H1 (cell line): Measurements from ENCODE around the gene VTI1B. TPM values are rescaled to one million over a fixed set of nuclear protein-coding genes. Genes with fewer than 3 reads are reported as not detected.

Source experiments
- CTCF ChIA-PET: fragments of 300-600 bp; sonication (Branson Sonifier 250); formaldehyde crosslinking; loops from one replicate; lab custom pipeline; 2021; ENCODE audit not compliant: partially characterized antibody; lab: Charles Lee
- POLR2A ChIA-PET: fragments of 300-600 bp; sonication (Branson Sonifier 250); formaldehyde crosslinking; loops from one replicate; lab custom pipeline; 2021; ENCODE audit warnings: inconsistent platforms; ENCODE audit not compliant: partially characterized antibody; lab: Charles Lee
- DNase-seq, 2 experiments: peaks; one replicate each; pipeline versions ENCODE4 v3.0.0 to v3.0.0-alpha.2; 2010 to 2022; ENCODE audit warnings: low spot score in 2 of 2, low read depth in 1 of 2, mixed read lengths in 1 of 2
- FAIRE-seq: peaks from 2 replicates; lab custom pipeline; 2011; peaks lifted over from hg19 to GRCh38; lab: Jason Lieb, UNC
- H2AFZ ChIP-seq: 2 replicates; pipeline ENCODE4 v1.8.1; 2012; ENCODE audit warnings: low read length, inconsistent platforms
- H2AK5ac ChIP-seq: 2 replicates; pipeline ENCODE4 v1.6.1; 2013; ENCODE audit warnings: low read depth, low read length
- H2BK120ac ChIP-seq: replicated peaks from 2 replicates; pipeline ENCODE3; 2013; ENCODE audit warnings: low read depth, low read length, inconsistent platforms
- H2BK12ac ChIP-seq: 2 replicates; pipeline ENCODE4 v1.6.1; 2013; ENCODE audit warnings: low read depth, low read length
- H2BK15ac ChIP-seq: 2 replicates; pipeline ENCODE4 v1.6.1; 2013; ENCODE audit warnings: low read length
- H2BK20ac ChIP-seq: 2 replicates; pipeline ENCODE4 v1.6.1; 2013; ENCODE audit warnings: low read length
- H2BK5ac ChIP-seq: 2 replicates; pipeline ENCODE4 v1.6.1; 2013; ENCODE audit warnings: low read depth, low read length
- H3K14ac ChIP-seq: 2 replicates; pipeline ENCODE4 v1.6.1; 2013; ENCODE audit warnings: inconsistent platforms; ENCODE audit not compliant: insufficient read length
- H3K18ac ChIP-seq: 2 replicates; pipeline ENCODE4 v1.6.1; 2013; ENCODE audit warnings: low read length; ENCODE audit errors: extremely low read depth
- H3K23ac ChIP-seq: 2 replicates; pipeline ENCODE4 v1.6.1; 2013; ENCODE audit warnings: inconsistent platforms; ENCODE audit not compliant: insufficient read length
- H3K23me2 ChIP-seq: 2 replicates; pipeline ENCODE4 v1.6.1; 2013; ENCODE audit warnings: low read depth, low read length
- H3K27ac ChIP-seq: 2 replicates; pipeline ENCODE4 v1.6.1; 2011; ENCODE audit warnings: low read depth, low read length, inconsistent platforms
- H3K27me3 ChIP-seq, 4 experiments: replicated peaks in 1 of 4; 1 replicate in 1 of 4; 2 replicates in 3 of 4; pipeline versions ENCODE4 v1.6.1 to v1.8.1; 2011 to 2013; ENCODE audit warnings: low read length in 3 of 4, mild to moderate bottlenecking in 3 of 4, inconsistent platforms in 2 of 4, mixed read lengths in 2 of 4, moderate library complexity in 1 of 4; ENCODE audit not compliant: control insufficient read depth in 3 of 4, insufficient read depth in 3 of 4; ENCODE audit errors: extremely low read depth in 1 of 4
- H3K36me3 ChIP-seq, 4 experiments: 2 replicates each; pipeline versions ENCODE4 v1.6.1 to v1.8.1; 2011 to 2013; ENCODE audit warnings: mild to moderate bottlenecking in 4 of 4, low read length in 3 of 4, moderate library complexity in 2 of 4, control low read depth in 1 of 4, inconsistent platforms in 1 of 4; ENCODE audit not compliant: insufficient read depth in 4 of 4, control insufficient read depth in 2 of 4
- H3K4ac ChIP-seq: replicated peaks from 2 replicates; pipeline ENCODE3; 2013; ENCODE audit warnings: low read length, low read depth, mixed read lengths, inconsistent platforms; ENCODE audit not compliant: insufficient read length
- H3K4me1 ChIP-seq, 4 experiments: replicated peaks in 1 of 4; 1 replicate in 1 of 4; 2 replicates in 3 of 4; pipeline versions ENCODE4 v1.6.1 to v1.8.1; 2011 to 2013; ENCODE audit warnings: low read length in 3 of 4, inconsistent platforms in 2 of 4, mixed read lengths in 1 of 4; ENCODE audit not compliant: insufficient read depth in 4 of 4, control insufficient read depth in 3 of 4
- H3K4me2 ChIP-seq, 2 experiments: 2 replicates each; pipeline versions ENCODE4 v1.6.1 to v1.8.1; 2011 to 2013; ENCODE audit warnings: low read depth in 2 of 2, low read length in 2 of 2, control low read depth in 1 of 2, inconsistent platforms in 1 of 2, mild to moderate bottlenecking in 1 of 2; ENCODE audit not compliant: insufficient read depth in 1 of 2
- H3K4me3 ChIP-seq, 4 experiments: fragments of 200-600, 300-600 bp in 1 of 4; sonication (generic), shearing (Covaris generic), sonication (Bioruptor Twin) in 1 of 4; 2 replicates each; pipeline versions ENCODE4 v1.5.1 to v1.8.1; 2011 to 2016; ENCODE audit warnings: low read length in 4 of 4, low read depth in 3 of 4, control low read depth in 2 of 4, inconsistent platforms in 2 of 4, mild to moderate bottlenecking in 2 of 4, mixed read lengths in 1 of 4, moderate library complexity in 1 of 4; ENCODE audit not compliant: insufficient read depth in 2 of 4; ENCODE audit errors: extremely low read depth in 1 of 4
- H3K56ac ChIP-seq: replicated peaks from 2 replicates; pipeline ENCODE3; 2013; ENCODE audit warnings: low read depth, mild to moderate bottlenecking, mixed read lengths, low read length, inconsistent platforms; ENCODE audit not compliant: insufficient read length
- H3K79me1 ChIP-seq: 2 replicates; pipeline ENCODE4 v1.6.1; 2013; ENCODE audit warnings: low read depth, low read length, control low read depth
- H3K79me2 ChIP-seq, 2 experiments: 2 replicates each; pipeline versions ENCODE4 v1.6.1 to v1.8.1; 2012 to 2013; ENCODE audit warnings: low read length in 2 of 2, mild to moderate bottlenecking in 2 of 2, inconsistent platforms in 1 of 2; ENCODE audit not compliant: insufficient read depth in 2 of 2, control insufficient read depth in 1 of 2
- H3K9ac ChIP-seq, 4 experiments: replicated peaks in 1 of 4; 1 replicate in 1 of 4; 2 replicates in 3 of 4; pipeline versions ENCODE4 v1.6.1 to v1.8.1; 2011 to 2013; ENCODE audit warnings: low read depth in 3 of 4, low read length in 3 of 4, control low read depth in 2 of 4, mild to moderate bottlenecking in 2 of 4, moderate library complexity in 2 of 4, inconsistent platforms in 1 of 4; ENCODE audit errors: extremely low read depth in 1 of 4
- H3K9me3 ChIP-seq, 2 experiments: 2 replicates each; pipeline versions ENCODE4 v1.6.1 to v1.8.1; 2012 to 2013; ENCODE audit warnings: mild to moderate bottlenecking in 2 of 2, moderate library complexity in 2 of 2, control low read depth in 1 of 2, inconsistent platforms in 1 of 2, low read depth in 1 of 2, low read length in 1 of 2, mixed read lengths in 1 of 2; ENCODE audit not compliant: insufficient read depth in 2 of 2
- H4K20me1 ChIP-seq, 2 experiments: replicated peaks in 1 of 2; 2 replicates each; pipeline versions ENCODE3 to v1.8.1; 2011 to 2013; ENCODE audit warnings: inconsistent platforms in 2 of 2, low read length in 2 of 2, mild to moderate bottlenecking in 1 of 2; ENCODE audit not compliant: insufficient read depth in 2 of 2, control insufficient read depth in 1 of 2
- H4K5ac ChIP-seq: 2 replicates; pipeline ENCODE4 v1.6.1; 2013; ENCODE audit warnings: low read length, low read depth, mixed read lengths, inconsistent platforms; ENCODE audit not compliant: insufficient read length
- H4K8ac ChIP-seq: 2 replicates; pipeline ENCODE4 v1.8.0; 2013; ENCODE audit warnings: mild to moderate bottlenecking, moderate library complexity, low read length, inconsistent platforms; ENCODE audit not compliant: insufficient read depth; ENCODE audit errors: extremely low read depth
- H4K91ac ChIP-seq: replicated peaks from 2 replicates; pipeline ENCODE3; 2013; ENCODE audit warnings: low read length, mixed read lengths, inconsistent platforms; ENCODE audit not compliant: insufficient read length
- BRCA1 ChIP-seq: IDR thresholded peaks from 2 replicates; pipeline ENCODE4 v1.6.1; 2012; ENCODE audit warnings: low read depth, low read length, improper control_type of control experiment
- CEBPB ChIP-seq: IDR thresholded peaks from 2 replicates; pipeline ENCODE4 v1.6.1; 2012; ENCODE audit warnings: low read depth, low read length
- CTCF ChIP-seq, 3 experiments: IDR thresholded peaks; 1 replicate in 2 of 3; 2 replicates in 1 of 3; pipeline versions ENCODE4 v1.5.1 to v1.6.1; 2011; ENCODE audit warnings: low read length in 3 of 3, mild to moderate bottlenecking in 3 of 3, inconsistent platforms in 2 of 3, low read depth in 1 of 3, moderate library complexity in 1 of 3; ENCODE audit not compliant: insufficient read depth in 1 of 3; ENCODE audit errors: control extremely low read depth in 1 of 3
- EGR1 ChIP-seq: IDR thresholded peaks from 2 replicates; pipeline ENCODE4 v1.6.1; 2011; ENCODE audit warnings: low read depth, low read length, borderline replicate concordance
- EP300 ChIP-seq, 2 experiments: IDR thresholded peaks; 1 replicate in 1 of 2; 2 replicates in 1 of 2; pipeline ENCODE4 v1.6.1; 2011 to 2012; ENCODE audit warnings: low read depth in 2 of 2, low read length in 2 of 2, mild to moderate bottlenecking in 2 of 2, borderline replicate concordance in 1 of 2, inconsistent platforms in 1 of 2, moderate library complexity in 1 of 2
- EZH2 ChIP-seq: fragments of 200-600 bp; sonication (generic); IDR thresholded peaks from 2 replicates; pipeline ENCODE4 v1.7.1; 2012; ENCODE audit warnings: low read depth, mild to moderate bottlenecking, moderate library complexity, low read length, inconsistent platforms; ENCODE audit not compliant: severe bottlenecking
- GABPA ChIP-seq: IDR thresholded peaks from 2 replicates; pipeline ENCODE4 v1.6.1; 2011; ENCODE audit warnings: mild to moderate bottlenecking, low read length, moderate library complexity, borderline replicate concordance; ENCODE audit not compliant: insufficient read depth
- POLR2A ChIP-seq, 2 experiments: IDR thresholded peaks; 1 replicate in 1 of 2; 2 replicates in 1 of 2; pipeline ENCODE4 v1.6.1; 2011; ENCODE audit warnings: low read depth in 2 of 2, low read length in 2 of 2, mild to moderate bottlenecking in 2 of 2; ENCODE audit errors: control extremely low read depth in 1 of 2
- RNF2 ChIP-seq: fragments of 200-900, 300-1000 bp; sonication (generic); IDR thresholded peaks from 2 replicates; pipeline ENCODE4 v1.7.1; 2016; ENCODE audit warnings: borderline replicate concordance, low read depth, mild to moderate bottlenecking, antibody characterized with exemption, low read length; ENCODE audit not compliant: poor library complexity, severe bottlenecking; ENCODE audit errors: missing control alignments
- TAF7 ChIP-seq: optimal IDR thresholded peaks from 2 replicates; pipeline ENCODE3; 2011; ENCODE audit warnings: low read depth, mild to moderate bottlenecking, inconsistent platforms, low read length, moderate library complexity, borderline replicate concordance
- TBP ChIP-seq: IDR thresholded peaks from 2 replicates; pipeline ENCODE4 v1.6.1; 2011; ENCODE audit warnings: low read depth, low read length, improper control_type of control experiment
- WGBS, 2 experiments: shearing (Covaris generic) in 1 of 2; methylation state at CpG; one replicate each; pipeline versions ENCODE4 v1.1.6 to v1.1.7; 2013 to 2015; ENCODE audit warnings: low lambda C conversion rate in 2 of 2, mixed read lengths in 2 of 2, inconsistent platforms in 1 of 2, low coverage in 1 of 2, missing lambda C conversion rate in 1 of 2; ENCODE audit not compliant: insufficient replicate concordance in 2 of 2, insufficient coverage in 1 of 2, insufficient read length in 1 of 2; ENCODE audit errors: extremely low coverage in 1 of 2, missing lambda C conversion rate in 1 of 2; 5-methylcytosine and 5-hydroxymethylcytosine counted together
- polyA plus RNA-seq, 7 experiments: library from polyadenylated mRNA; depleted of rRNA in 3 of 7; stranded (reverse) in 5 of 7; unstranded in 2 of 7; fragments of >200 nt in 5 of 7; fragments of 200-250 nt in 2 of 7; gene quantifications; 1 replicate in 5 of 7; 2 replicates in 1 of 7; 4 replicates in 1 of 7; pipeline versions ENCODE4 v1.2.1 to v1.2.3, GENCODE V29; 2011 to 2013; ENCODE audit warnings: missing spikeins in 2 of 7, mixed read lengths in 2 of 7
- total RNA-seq: library from RNA; stranded (reverse); fragmentation: NEBNext Ultra II Directional; extraction: Animal tissue kit (Norgen Biotek cat#: 25700); gene quantifications from 2 replicates; pipeline ENCODE4 v1.2.1, GENCODE V29; 2021

VTI1B gene
- total and polyA plus RNA-seq, 2 of the 8 experiments (the other 6 are each of a cell fraction or from before 2014, with no cell fraction given): 28.1 to 98.7 TPM

- POLR2A ChIA-PET: no interaction called here
- Histone ChIP-seq H4K5ac (no peak overlapping the region), H3K23ac (no peak overlapping the region), H2BK120ac (no peak overlapping the region), H2BK12ac (no peak overlapping the region), H3K4me3 (no peak overlapping the region), H2BK20ac (no peak overlapping the region), H3K18ac (no peak overlapping the region), H3K9ac (no peak overlapping the region), H3K4ac (no peak overlapping the region), H3K27ac (no peak overlapping the region), H3K27me3 (no peaks in the 10 kb centered on the region), H4K20me1 (no peaks in the 10 kb centered on the region), H3K4me1 (no peaks in the 10 kb centered on the region), H3K36me3 (peaks cover 20 to 80% (median 58%) of the 10 kb centered on the region in 4 experiments), H3K4me2 (no peak overlapping the region), H2BK15ac (no peak overlapping the region), H3K79me1 (no peaks in the 10 kb centered on the region), H2AFZ (no peak overlapping the region), H2BK5ac (no peak overlapping the region), H4K8ac (no peak overlapping the region), H3K9me3 (no peaks in the 10 kb centered on the region), H3K56ac (no peak overlapping the region), H3K14ac (no peak overlapping the region), H3K23me2 (no peaks in the 10 kb centered on the region), H2AK5ac (no peak overlapping the region), H4K91ac (no peak overlapping the region), H3K79me2 (no peaks in the 10 kb centered on the region)
- FAIRE-seq: no peak
- 92% methylated on average over 2 of the region's 2 CpGs; no CpG with 5 or more reads in 1 of the 2 experiments for WGBS, 2 experiments
- CTCF ChIA-PET: interaction anchor here (1.7 to 5.8 kb wide), 2 partner anchors 16 to 67 kb away, joined by 6 to 34 read pairs; no protein-coding TSS in a partner anchor
- TF ChIP-seq CEBPB (no peak), TBP (no peak), TAF7 (no peak), EZH2 (no peak), CTCF (IDR thresholded peaks at IDR 0.05; ENCODE audit: control extremely low read depth in 1 of 3, insufficient read depth in 1 of 3, low read depth in 1 of 3, low read length in 3 of 3) (no peak), EGR1 (no peak), BRCA1 (no peak), POLR2A (IDR thresholded peaks at IDR 0.05; ENCODE audit: control extremely low read depth in 1 of 2, low read depth in 2 of 2, low read length in 2 of 2) (no peak), RNF2 (no peak), GABPA (no peak), EP300 (IDR thresholded peaks at IDR 0.05; ENCODE audit: borderline replicate concordance in 1 of 2, low read depth in 2 of 2, low read length in 2 of 2) (no peak)
- no peak for DNase-seq
These were observed 23.7 kb downstream of the VTI1B start for GRCh38 chr14:67650694-67651093.
